GM21529 (cell line): Measurements from ENCODE around the gene TMEM14A.

Source experiments
- ATAC-seq: cut with Tn5 transposase; IDR thresholded peaks from one replicate; pipeline ENCODE4 v1.9.1; 2021; ENCODE audit not compliant: unreplicated experiment

Gene TMEM14A

GRCh38 chr6:52670502-52671409 is at the start of gene TMEM14A:
Gene TMEM14A (plus strand): TSS chr6:52671113. CDS start chr6:52677103, 5,990 bp downstream.
- ATAC-seq: peak; percentile 97

- no peak for ATAC-seq
These were observed 49.3 kb upstream of the TMEM14A start for GRCh38 chr6:52621631-52622030.

- no peak for ATAC-seq
These were observed 48.1 kb upstream of the TMEM14A start for GRCh38 chr6:52622810-52623209.

- no peak for ATAC-seq
These were observed 38.9 kb upstream of the TMEM14A start for GRCh38 chr6:52632011-52632410.

GRCh38 chr6:52634211-52634610 is 36.7 kb upstream of the TMEM14A start:
- ATAC-seq: no peak

- no peak for ATAC-seq
These were observed 35.8 kb upstream of the TMEM14A start for GRCh38 chr6:52635049-52635577.

- no peak for ATAC-seq
These were observed 34.1 kb upstream of the TMEM14A start for GRCh38 chr6:52636830-52637229.

- no peak for ATAC-seq
These were observed 31.4 kb upstream of the TMEM14A start for GRCh38 chr6:52639493-52639892.

- no peak for ATAC-seq
These were observed 30.7 kb upstream of the TMEM14A start for GRCh38 chr6:52640170-52640569.

GRCh38 chr6:52640916-52641315 is 30.0 kb upstream of the TMEM14A start:
- no peak for ATAC-seq

- no peak for ATAC-seq
These were observed 29.5 kb upstream of the TMEM14A start for GRCh38 chr6:52641388-52641787.

GRCh38 chr6:52641826-52642225 is 29.1 kb upstream of the TMEM14A start:
- ATAC-seq: no peak

- no peak for ATAC-seq
These were observed 28.5 kb upstream of the TMEM14A start for GRCh38 chr6:52642368-52642767.

GRCh38 chr6:52643158-52643557 is 27.8 kb upstream of the TMEM14A start:
- no peak for ATAC-seq

- ATAC-seq: no peak
These were observed 26.7 kb upstream of the TMEM14A start for GRCh38 chr6:52644253-52644652.

GRCh38 chr6:52645976-52646375 is 24.9 kb upstream of the TMEM14A start:
- ATAC-seq: no peak

- ATAC-seq: no peak
These were observed 23.7 kb upstream of the TMEM14A start for GRCh38 chr6:52647199-52647598.

- ATAC-seq: no peak
These were observed 21.3 kb upstream of the TMEM14A start for GRCh38 chr6:52649536-52650160.

- no peak for ATAC-seq
These were observed 20.0 kb upstream of the TMEM14A start for GRCh38 chr6:52650941-52651340.

- no peak for ATAC-seq
These were observed 17.8 kb upstream of the TMEM14A start for GRCh38 chr6:52653151-52653550.

GRCh38 chr6:52654007-52654406 is 16.9 kb upstream of the TMEM14A start:
- no peak for ATAC-seq

- ATAC-seq: no peak
These were observed 16.3 kb upstream of the TMEM14A start for GRCh38 chr6:52654592-52654991.
